CMK (cell line): ENCODE data around the gene POLA1.
A peak's percentile ranks its signal among the peaks of the same experiment; 100 is the strongest.

Experiments used
- DNase-seq: peaks from one replicate; pipeline ENCODE4 v3.0.0-alpha.2; 2010; ENCODE audit warnings: low read depth

The POLA1 gene

GRCh38 chrX:25028726-25029125, 335.0 kb downstream of the POLA1 start:
- no peak for DNase-seq

GRCh38 chrX:25029288-25029825, 335.6 kb downstream of the POLA1 start:
- DNase-seq, result no peak

DNA sequence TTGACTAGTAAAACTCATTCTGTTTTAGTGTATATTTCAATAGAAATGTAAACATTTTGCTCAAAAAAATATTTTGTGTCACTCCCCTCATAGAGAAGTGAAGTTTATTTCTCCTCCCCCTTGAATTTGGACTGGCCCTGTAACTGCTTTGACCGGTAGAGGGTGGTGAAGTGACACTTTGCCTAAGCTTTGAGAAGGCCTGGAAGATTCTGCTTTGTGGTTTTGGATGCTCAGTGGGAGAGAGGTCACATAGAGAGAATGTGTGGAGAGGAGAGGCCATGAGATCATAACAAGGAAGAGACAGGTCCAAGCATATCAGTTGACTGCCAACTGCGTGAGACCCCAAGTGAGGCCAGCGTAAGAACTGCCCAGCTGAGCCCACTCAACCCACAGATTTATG, 341.2 kb downstream of the POLA1 start:
- DNase-seq, result no peak

DNA sequence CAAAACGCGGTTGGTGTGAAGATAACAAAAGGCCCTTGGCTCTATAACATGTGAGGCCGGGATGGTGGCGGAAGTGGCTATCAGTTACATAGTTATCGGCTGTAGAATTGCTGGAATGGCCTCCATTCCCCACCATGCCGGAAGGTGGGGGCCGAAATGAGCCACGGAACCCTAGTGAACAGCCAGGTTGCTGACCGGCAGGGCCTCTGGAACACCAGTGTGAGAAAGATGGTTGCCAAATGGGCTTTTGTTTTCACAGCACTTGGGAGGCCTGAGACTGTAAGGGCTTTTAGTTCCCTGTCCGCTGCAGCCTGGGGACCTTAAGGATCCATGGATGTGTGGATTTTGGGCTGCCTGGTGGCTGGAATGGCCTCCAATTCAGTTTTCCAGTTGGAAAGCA, 345.3 kb downstream of the POLA1 start:
- peak; percentile 36 for DNase-seq

DNA sequence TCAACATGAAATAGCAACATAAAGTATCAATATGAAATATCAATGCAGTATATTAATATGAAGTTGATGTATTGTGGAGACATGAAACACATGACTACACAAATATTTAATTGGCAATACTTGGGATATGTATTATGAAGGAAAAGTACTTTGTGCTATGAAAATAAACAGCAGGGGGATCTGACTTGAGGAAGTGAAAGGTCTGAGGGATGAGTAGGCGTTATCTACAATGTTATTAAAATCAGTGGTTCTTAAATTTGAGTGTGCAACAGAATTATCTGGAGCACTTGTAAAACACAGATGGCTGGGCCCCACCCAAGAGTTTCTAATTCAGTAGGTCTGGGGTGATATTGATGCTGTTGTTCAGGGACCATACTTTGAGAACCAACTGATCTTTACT, 349.5 kb downstream of the POLA1 start:
- no peak for DNase-seq
